Activated CD8-positive, alpha-beta memory T cell treated with anti-CD3 and anti-CD28 coated beads, Interleukin-2, amount 50 U/mL, for 48 hours (primary cell): ENCODE data around the gene RBM4.
"Not testable (repeated sequence)": the region's sequence is repeated elsewhere in the genome, so short reads cannot be mapped to it uniquely, and the experiment has no call there.

Source experiments
- DNase-seq: peaks from one replicate; pipeline ENCODE4 v3.0.0-alpha.2; 2020

The RBM4 gene

DNA sequence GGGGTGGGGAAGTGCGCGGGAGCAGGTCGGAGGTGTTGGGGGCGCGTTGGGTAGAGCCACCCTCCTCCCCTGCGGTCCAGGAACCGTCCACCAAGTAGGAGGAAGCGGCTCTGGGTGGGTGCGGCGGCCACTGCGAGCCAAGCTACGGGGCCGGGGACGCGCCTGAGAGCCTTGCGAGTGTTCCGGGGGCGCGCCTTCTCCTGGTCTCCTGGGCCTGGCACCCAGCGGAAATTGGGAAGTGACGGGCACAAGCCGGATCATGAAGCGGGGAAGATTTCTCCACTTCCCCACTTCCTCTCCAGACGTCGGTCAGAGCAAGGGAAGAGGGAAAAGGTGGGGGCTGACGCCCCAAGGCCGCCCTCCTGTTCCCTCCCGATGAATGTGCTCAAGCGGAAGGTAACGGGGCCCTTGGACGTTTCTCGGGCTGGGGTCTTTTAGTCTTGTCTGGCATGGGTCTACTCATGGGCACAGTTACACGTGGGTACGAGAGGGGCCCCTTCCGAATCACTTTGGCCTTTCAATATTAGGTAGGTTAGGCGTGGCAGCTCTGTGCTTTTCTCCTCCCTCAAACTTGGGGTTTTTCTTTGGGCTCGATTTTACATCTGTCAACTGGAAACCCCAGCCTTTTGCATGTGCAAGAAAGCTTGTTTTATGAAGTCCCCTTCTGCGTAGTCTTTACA is 21.2 kb upstream of the RBM4 start:
- DNase-seq, result no peak

DNA sequence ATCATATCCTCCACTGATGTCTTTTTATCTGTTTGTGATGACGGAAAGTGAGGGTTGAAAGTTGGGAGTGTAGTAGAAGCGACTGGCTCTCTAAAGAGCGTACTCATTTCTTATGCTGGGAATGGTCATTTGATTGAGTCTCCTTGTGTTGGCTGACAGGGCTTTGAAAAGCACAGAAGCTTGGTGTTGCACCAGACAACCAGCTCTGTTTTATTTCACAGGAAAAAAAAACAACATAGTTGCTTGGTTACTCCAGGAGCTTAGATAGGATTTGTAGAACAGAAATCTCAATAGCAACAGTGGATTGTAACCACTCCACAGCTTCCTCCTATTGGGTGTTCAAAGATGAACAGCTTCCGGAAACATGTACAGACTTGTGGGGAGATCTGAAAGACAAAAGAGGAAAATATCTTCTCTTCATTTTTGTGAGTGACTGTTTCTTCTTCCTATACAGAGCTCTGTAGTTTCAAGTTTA is 19.4 kb upstream of the RBM4 start:
- DNase-seq, result no peak

DNA sequence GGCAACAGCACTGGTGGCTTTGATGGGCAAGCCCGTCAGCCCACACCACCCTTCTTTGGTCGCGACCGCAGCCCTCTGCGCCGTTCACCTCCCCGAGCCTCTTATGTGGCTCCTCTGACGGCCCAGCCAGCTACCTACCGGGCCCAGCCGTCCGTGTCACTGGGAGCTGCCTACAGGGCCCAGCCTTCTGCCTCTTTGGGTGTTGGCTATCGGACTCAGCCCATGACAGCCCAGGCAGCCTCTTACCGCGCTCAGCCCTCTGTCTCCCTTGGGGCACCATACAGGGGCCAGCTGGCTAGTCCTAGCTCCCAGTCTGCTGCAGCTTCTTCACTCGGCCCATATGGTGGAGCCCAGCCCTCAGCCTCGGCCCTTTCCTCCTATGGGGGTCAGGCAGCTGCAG is 14.1 kb upstream of the RBM4 start:
- DNase-seq, result no peak

DNA sequence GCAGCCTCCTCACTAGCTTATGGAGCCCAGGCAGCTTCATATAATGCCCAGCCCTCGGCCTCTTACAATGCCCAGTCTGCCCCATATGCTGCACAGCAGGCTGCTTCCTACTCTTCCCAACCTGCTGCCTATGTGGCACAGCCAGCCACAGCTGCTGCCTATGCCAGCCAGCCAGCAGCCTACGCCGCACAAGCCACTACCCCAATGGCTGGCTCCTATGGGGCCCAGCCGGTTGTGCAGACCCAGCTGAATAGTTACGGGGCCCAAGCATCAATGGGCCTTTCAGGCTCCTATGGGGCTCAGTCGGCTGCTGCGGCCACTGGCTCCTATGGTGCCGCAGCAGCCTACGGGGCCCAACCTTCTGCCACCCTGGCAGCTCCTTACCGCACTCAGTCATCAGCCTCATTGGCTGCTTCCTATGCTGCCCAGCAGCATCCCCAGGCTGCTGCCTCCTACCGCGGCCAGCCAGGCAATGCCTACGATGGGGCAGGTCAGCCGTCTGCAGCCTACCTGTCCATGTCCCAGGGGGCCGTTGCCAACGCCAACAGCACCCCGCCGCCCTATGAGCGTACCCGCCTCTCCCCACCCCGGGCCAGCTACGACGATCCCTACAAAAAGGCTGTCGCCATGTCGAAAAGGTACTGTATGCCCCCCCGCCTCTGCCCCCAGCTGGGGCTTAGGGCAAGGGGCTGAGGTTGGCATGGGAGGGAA is 13.3 kb upstream of the RBM4 start:
- DNase-seq, result no peak

DNA sequence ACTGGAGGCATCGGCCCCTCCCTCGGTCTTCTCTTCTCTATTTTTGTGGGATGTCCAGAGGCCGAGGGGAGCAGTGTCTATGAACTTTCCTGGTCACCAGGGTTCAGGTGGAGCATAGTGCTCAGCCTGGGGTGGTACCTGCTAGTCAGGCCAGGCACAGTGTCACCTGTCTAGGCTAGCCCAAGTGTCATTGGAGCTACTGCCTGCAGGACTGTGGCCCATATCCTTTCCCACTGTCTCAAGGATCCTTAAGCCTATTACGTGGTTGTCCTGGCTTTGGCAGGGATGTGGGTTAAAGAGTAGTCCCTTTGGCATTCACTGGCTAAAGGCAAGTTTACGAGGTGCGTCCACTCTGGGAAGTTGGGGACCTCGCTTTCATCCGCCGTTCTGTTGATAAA is 12.8 kb upstream of the RBM4 start:
- no peak for DNase-seq

DNA sequence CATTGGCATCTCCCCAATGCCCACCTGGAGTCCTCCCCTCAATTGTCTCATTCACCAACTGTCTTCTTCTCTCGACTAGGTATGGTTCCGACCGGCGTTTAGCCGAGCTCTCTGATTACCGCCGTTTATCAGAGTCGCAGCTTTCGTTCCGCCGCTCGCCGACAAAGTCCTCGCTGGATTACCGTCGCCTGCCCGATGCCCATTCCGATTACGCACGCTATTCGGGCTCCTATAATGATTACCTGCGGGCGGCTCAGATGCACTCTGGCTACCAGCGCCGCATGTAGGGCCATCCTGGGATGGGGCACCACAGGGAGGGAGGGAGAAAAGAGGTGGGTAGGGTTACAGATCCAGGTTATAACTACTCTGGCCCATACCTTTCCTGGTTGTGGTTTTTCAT is 12.1 kb upstream of the RBM4 start:
- DNase-seq, result no peak

DNA sequence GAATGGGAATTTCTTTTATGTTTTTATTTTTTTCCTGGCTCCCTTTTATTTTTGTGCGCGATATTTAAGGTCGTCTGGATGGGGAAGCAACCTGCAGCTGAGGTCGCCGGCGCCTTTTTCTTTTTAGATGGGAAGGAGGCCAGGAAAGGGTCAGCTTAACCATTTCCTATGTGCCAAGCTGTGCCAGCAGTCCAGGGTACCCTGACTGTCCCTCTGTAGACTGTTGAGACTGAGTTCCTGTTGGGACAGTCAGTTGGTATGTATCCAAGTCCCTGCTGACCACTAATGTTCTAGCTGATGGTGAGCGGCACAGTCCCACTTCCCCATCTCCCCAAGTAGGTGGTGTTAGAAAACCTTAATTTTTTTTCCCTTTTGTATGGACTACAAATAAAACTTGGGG is 11.6 kb upstream of the RBM4 start:
- no peak for DNase-seq

DNA sequence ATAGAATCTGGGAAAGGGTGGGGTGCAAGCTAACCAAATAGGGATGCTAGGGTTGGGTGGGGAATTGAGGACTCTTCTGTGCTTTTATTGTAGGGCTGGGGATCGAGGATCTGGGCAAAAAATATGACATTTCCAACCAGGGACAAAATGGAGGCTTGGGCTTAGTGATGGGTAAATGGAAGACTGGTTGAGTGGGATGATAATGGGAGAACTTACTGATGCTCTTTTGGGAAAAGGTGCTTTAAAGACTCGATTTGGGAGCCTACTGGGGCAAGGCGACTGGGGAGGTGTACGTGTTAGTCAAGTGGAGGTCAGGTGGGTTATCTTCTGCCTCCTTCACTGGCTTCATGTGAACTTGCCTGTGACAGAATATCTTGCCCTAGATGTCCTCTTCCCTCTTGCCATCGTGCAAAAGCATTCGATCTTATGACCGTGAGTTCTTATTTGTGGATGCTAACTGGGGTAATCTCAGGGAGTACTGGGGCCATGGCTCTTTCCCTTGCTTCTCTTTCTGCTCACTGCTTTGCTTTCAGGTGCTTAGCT is 10.4 kb upstream of the RBM4 start:
- no peak for DNase-seq

DNA sequence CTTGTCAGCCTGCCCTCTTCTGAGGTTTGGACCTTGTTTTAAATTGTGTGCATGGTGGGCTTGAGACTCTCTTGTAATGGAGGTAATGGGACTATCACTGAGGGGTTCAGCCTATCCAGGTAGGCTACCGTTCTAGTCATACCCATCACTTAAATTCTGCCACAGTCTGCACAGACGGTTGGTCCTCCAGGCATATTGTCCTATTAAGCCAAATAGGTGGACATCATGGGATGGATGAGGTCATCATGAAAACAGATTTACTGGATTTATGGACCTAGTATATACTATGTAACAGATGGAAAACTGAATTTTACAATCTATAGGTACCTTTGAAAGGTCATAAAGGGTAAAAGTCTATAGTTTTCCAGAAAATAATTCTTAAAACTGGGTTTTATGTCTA is 9.1 kb upstream of the RBM4 start:
- DNase-seq, result no peak

DNA sequence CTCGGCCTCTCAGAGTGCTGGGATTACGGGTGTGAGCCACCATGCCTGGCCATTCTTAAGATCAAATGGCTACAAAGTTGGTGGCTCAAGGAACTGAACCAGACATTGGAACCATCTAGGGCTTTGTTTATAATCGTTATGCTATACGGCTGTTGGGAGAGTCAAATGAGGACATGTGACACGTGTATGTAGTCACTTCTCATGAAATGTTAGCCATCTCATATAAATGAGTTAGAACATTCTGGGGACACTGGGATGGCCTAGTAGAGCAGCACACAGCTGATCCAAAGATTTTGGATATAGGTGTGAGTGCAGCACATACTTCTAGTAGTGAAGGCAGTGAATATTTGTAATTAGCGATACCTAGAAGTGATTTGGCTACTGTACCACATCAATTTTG is 6.6 kb upstream of the RBM4 start:
- DNase-seq, result no peak

DNA sequence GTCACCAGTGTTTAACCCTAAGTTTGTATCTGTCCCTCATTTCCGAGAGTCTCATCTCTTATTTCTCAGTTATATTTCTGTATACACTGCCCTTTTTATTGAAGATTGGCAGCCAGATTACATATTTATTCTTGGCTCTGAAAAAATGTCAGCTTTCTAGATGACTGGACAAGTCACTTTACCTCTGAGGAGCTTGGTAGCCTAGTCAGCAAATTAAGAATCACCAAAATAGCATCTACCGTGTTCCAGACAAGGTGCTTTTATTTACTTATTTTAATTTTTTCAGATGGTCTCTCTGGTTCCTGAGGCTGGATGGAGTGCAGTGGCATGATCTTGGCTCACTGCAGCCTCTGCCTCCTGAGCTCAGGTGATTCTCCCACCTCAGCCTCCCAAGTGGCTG is 5.6 kb upstream of the RBM4 start:
- DNase-seq, result no peak

DNA sequence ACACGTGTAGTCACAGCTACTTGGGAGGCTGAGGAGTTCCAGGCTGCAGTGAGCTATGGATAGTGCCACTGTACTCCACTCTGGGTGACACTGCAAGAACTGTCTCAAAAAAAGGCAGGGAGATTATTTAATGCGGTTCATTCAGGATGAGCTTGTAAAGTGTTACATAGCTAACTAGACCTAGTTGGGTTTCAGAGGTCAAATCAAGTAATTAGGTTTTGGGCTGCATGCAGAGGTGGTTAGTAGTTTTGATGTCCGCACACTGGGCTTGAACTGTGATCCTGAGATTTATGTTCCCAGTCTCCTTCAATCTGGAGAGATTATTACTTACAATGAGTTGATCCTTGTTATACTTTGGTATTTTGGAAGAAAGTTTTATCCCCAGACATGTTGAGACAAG is 2.1 kb upstream of the RBM4 start:
- no peak for DNase-seq

DNA sequence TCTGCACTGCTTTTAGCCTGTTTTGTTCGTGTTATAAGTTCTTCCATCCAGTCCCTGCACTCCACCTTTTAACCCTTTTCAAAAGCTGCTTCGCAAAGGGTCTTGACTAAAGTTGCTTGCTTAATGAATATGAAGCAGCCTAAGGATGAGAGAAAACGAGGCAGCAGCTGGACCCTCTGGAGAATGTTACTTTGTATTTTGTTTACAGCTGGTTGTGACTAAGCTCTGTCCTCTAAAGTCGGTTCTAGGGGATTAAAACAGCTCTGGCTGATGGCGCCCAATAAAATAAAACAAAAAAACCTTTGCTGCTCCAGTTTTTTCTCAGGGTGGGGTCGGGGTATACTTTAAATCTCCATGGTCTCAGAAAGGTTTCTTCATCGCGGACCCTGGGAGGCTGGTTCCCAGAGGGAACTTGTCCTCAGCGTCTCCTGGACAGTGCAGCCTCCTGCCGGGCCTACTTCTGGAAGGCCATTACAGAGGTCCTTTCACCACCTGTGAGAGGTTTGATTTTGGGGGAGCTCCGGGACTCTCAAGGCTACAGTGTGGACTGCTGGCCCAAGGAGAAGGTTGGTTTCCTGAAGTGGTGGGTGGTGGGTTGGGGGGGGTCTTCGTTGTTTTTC is 836 bp upstream of the RBM4 start:
- no peak for DNase-seq

DNA sequence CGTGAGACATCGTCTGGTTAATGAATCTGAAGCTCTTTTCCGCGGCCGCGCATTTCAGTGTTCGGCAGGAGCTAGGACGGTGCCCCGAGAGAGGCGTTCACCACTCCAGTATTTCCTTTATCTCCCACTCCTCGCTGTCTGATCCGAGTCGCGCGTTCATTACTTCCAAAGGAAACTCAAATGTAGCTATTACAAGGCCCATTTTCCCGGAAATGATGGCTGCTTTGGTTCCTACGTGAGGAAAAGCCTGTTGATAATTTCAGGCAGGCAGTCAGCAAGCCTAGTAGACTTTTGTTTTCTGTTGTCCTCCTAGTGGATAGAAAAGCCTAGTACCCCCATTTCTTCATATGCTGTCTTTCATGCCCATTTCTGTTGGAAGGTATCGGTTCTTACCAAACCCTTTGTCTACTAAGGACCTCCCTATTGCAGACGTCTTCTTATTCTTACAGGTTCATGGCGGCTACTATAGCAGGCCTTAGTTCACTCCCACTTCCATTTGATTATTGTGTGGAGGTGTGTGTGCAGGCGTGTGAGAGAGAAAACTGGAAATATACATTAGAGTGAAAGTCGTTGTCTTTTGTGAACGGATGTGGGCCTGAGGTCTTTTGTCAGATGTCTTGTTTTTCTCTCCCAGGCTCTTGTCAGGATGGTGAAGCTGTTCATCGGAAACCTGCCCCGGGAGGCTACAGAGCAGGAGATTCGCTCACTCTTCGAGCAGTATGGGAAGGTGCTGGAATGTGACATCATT is 737 bp downstream of the RBM4 start:
- no peak for DNase-seq

DNA sequence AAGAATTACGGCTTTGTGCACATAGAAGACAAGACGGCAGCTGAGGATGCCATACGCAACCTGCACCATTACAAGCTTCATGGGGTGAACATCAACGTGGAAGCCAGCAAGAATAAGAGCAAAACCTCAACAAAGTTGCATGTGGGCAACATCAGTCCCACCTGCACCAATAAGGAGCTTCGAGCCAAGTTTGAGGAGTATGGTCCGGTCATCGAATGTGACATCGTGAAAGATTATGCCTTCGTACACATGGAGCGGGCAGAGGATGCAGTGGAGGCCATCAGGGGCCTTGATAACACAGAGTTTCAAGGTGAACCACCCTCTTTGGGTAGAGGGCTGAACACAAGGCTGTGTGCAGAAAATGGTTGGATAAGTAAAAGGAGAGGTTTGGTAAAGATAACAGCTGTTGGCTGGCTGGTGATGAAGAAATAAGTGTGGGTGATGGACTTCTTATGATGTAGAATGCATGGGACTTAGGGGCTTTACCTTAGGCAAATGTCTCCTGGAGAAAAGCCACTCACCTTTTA is 1.4 kb downstream of the RBM4 start:
- DNase-seq, result not testable (repeated sequence)

DNA sequence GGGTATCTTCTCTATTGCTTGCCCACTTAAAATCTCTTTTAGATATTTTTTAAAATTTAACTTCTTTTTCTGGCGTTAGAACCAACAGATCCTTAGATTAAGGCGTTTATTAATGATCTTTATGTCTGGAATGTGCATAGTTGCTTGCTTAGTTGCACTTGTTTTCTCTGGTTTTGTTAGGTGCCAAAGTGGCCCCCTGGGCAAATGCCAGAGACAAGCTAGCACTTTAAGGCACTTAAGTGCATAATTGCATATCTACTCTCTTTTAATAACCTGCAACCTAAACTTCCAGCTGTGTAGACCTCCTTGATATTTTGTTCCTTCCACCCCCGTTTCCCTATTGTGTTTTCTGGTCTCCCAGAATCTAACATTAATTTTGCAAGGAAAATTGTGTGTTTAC is 3.3 kb downstream of the RBM4 start:
- no peak for DNase-seq

DNA sequence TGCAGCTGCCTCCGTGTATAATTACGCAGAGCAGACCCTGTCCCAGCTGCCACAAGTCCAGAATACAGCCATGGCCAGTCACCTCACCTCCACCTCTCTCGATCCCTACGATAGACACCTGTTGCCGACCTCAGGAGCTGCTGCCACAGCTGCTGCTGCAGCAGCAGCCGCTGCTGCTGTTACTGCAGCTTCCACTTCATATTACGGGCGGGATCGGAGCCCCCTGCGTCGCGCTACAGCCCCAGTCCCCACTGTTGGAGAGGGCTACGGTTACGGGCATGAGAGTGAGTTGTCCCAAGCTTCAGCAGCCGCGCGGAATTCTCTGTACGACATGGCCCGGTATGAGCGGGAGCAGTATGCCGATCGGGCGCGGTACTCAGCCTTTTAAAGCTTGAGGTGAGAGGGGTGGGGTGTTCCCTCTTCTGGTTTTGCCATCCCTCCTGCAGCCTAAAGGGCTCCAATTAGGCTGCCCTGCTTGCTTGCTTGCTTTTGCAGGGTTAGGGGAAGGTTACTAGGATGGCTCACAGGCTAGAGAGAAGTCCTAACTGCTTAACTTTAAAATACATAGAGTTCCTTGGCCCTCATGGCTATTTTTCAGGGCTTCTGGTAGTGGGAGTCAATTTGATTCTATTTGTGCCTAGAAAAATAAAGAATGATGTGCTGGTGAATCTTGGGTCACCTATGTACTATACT is 5.4 kb downstream of the RBM4 start:
- no peak for DNase-seq

DNA sequence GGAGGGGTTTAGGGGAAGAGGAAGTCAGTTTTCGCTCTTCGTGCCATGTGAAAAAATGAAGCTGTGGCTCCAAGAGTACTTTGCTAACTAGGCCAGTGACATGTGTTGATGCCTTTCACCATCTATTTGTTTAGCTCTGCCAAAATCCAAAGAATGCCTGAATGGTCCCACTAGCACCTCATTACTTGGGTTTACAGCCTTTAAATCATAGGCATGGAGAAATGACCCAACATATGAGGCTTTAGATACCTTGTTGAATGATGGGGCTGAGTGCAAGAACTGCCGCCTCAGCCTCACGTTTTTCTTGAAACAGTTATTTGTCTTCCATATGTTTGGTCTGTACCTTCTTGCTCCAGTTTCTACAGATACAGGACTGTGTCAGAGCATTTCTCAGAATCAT is 8.3 kb downstream of the RBM4 start:
- no peak for DNase-seq

DNA sequence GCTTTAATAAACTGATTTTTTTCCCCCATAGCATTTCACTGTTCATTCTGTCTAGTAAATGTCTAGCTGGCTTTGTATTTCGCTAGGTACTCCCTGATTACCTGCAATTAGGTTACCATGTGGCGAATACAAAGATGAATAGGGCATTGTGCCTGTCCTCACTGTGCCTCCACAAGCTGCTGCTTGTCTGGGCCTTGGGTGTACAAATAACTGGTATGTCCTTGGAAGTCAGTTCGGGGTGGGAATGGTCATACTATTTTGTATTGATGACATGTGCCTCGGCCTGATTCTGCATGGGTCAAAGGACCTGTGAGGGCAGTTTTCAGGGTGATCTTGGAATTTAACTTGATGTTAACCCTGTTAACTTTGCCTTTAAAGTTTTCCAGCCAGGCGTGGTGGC is 11.4 kb downstream of the RBM4 start:
- no peak for DNase-seq

DNA sequence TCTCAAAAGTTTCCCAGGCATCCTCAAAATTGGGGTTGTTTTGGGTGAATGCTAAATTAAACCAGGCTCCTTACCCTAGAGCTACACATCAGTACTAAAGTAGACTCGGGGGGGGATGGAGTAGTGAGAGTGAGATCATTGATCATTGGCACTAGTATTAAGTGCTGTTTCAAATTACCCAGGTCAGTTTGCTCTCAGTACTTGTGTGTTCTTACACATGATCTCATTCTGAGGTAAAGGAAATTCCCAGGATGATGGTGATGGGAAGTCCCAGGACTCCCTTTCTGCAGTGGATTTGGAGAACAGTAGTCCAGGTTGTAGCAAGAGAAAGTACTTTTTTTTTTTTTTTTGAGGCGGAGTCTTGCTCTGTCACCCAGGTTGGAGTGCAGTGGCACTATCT is 12.5 kb downstream of the RBM4 start:
- no peak for DNase-seq

DNA sequence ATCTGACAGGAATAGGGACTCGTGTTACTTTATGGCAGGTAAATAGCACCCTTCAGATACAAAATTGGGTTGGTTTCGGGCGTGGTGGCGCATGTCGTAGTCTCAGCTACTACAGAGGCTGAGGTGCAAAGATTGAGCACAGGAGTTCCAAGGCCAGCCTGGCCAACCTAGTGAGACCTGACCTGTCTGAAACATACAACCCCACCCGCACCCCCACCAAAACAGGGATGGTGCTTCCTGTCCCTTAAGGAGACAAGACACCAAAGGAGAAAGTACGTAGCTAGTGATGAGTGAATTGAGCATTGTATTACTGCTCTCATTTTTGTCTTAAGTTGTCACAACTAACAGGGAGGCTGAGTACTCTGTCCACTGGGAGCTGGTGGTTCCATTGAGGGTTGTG is 14.1 kb downstream of the RBM4 start:
- peak; percentile 53 for DNase-seq

DNA sequence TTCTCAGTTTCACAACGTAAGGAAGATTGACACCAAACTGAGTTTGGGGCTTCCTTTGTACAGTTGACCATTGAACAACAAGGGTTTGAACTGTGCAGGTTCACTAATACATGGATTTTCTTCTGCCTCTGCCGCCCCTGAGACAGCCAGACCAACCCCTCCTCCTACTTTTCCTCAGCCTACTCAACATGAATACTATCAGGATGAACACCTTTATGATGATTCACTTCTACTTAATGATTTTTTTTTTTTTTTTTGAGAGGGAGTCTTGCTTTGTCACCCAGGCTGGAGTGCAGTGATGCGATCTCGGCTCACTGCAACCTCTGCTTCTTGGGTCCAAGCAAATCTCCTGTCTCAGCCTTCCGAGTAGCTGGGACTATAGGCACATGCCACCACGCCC is 14.6 kb downstream of the RBM4 start:
- peak; percentile 47 for DNase-seq

DNA sequence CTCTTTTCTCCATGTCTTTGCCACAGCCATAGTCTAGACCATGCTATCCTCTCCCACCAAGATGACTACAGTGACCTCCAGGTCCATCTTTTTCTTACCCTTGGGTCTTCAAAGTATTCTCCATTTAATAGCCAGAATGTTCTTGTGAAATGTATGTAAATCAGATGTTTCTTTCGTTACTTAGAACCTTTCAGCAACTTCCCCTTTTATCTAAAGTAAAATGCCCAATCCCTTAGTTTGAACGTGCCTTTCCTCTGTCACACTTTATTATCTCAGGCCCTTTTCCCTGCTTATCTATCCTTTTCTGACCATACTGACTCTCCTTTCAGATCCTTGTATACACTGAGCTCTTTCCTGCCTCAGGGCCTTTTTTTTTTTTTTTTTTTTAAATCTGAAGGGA is 21.3 kb downstream of the RBM4 start:
- DNase-seq, result no peak
